SU-DHL-6 (cell line): ENCODE results near the gene OR1J4.
"Not testable (repeated sequence)": the region's sequence is repeated elsewhere in the genome, so short reads cannot be mapped to it uniquely, and the experiment has no call there.

ENCODE experiments used
- EZH2phosphoT487 ChIP-seq: fragments of 200-600 bp; sonication (generic), shearing (Covaris generic); conservative IDR thresholded peaks from 2 replicates; pipeline ENCODE4 v1.6.1; 2018; ENCODE audit warnings: mild to moderate bottlenecking, antibody characterized with exemption, low read length, moderate library complexity, mixed read lengths
- TF ChIP-seq, protein P1 (sequence below): fragments of 200-600 bp; sonication (generic); IDR thresholded peaks from one replicate; pipeline ENCODE4 v1.5.1; 2017; ENCODE audit warnings: antibody characterized with exemption, mild to moderate bottlenecking, low read length, moderate library complexity; ENCODE audit not compliant: insufficient read depth, poor library complexity, severe bottlenecking

DNA sequence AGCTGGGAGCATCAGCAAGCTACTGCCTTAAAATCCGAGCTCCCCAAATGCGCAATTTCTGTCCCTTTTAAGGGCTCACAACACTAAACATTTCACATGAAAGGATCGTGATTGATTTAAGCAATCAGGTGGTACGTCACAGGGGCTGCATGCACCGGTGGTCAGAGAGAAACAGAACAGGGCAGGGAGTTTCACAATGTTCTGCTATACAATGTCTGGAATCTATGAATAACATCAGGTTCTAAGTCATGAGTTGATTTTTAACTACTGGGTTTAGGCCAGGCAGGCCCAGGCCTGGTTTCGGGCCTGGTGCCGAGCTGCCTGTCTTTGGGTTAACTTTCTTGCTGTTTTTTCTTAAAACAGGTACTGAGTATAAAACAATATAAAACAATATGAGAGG lies 18.1 kb downstream of the OR1J4 start:
- TF ChIP-seq, protein P1, sequence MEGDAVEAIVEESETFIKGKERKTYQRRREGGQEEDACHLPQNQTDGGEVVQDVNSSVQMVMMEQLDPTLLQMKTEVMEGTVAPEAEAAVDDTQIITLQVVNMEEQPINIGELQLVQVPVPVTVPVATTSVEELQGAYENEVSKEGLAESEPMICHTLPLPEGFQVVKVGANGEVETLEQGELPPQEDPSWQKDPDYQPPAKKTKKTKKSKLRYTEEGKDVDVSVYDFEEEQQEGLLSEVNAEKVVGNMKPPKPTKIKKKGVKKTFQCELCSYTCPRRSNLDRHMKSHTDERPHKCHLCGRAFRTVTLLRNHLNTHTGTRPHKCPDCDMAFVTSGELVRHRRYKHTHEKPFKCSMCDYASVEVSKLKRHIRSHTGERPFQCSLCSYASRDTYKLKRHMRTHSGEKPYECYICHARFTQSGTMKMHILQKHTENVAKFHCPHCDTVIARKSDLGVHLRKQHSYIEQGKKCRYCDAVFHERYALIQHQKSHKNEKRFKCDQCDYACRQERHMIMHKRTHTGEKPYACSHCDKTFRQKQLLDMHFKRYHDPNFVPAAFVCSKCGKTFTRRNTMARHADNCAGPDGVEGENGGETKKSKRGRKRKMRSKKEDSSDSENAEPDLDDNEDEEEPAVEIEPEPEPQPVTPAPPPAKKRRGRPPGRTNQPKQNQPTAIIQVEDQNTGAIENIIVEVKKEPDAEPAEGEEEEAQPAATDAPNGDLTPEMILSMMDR, result not testable (repeated sequence)
- TF ChIP-seq EZH2phosphoT487, result not testable (repeated sequence)
